Measurements from ENCODE around the gene PRSS12.

- TF ChIP-seq CTCF (IDR thresholded peaks at IDR 0.05; ENCODE audit: extremely low read depth in 1 of 2, insufficient read depth in 1 of 2, low read depth in 1 of 2, low read length in 2 of 2) = no peak
- no peak for TF ChIP-seq EZH2 (IDR thresholded peaks at IDR 0.05; ENCODE audit: borderline replicate concordance, low read depth, low read length, severe bottlenecking)
These were observed 117.2 kb downstream of the PRSS12 start for GRCh38 chr4:118235566-118236120.

Data from endothelial cell of umbilical vein (primary cell).